ENCODE results near the gene PPP1R14C.

PPP1R14C gene

GRCh38 chr6:150297327-150298029 is 154.6 kb downstream of the PPP1R14C start:
- TF ChIP-seq CSRNP3 (CRISPR knock-in tag; IDR thresholded peaks at IDR 0.05): no peak
- TF ChIP-seq TCF4 (CRISPR knock-in tag; IDR thresholded peaks at IDR 0.05; ENCODE audit: borderline replicate concordance): no peak
- TF ChIP-seq ZFP3 (CRISPR knock-in tag; IDR thresholded peaks at IDR 0.05): no peak
- TF ChIP-seq ZFP30 (CRISPR knock-in tag; IDR thresholded peaks at IDR 0.05): no peak
- TF ChIP-seq ZNF565 (CRISPR knock-in tag; conservative IDR thresholded peaks at IDR 0.05; ENCODE audit: low read depth): no peak
- TF ChIP-seq RARB (CRISPR knock-in tag; IDR thresholded peaks at IDR 0.05): no peak
- no peak for TF ChIP-seq CSDC2 (CRISPR knock-in tag; IDR thresholded peaks at IDR 0.05)
- no peak for TF ChIP-seq PPARA (CRISPR knock-in tag; IDR thresholded peaks at IDR 0.05; ENCODE audit: borderline replicate concordance)
- no peak for TF ChIP-seq ZNF70 (CRISPR knock-in tag; IDR thresholded peaks at IDR 0.05)
- TF ChIP-seq GLIS3 (CRISPR knock-in tag; IDR thresholded peaks at IDR 0.05): no peak
- no peak for TF ChIP-seq POU6F1 (CRISPR knock-in tag; IDR thresholded peaks at IDR 0.05; ENCODE audit: borderline replicate concordance, low read depth)
- no peak for TF ChIP-seq SNAI2 (CRISPR knock-in tag; IDR thresholded peaks at IDR 0.05)
- no peak for ATAC-seq

GRCh38 chr6:150298030-150298380 is 155.2 kb downstream of the PPP1R14C start:
- TF ChIP-seq ZNF565 (CRISPR knock-in tag; conservative IDR thresholded peaks at IDR 0.05; ENCODE audit: low read depth) (no peak), ZFP30 (CRISPR knock-in tag; IDR thresholded peaks at IDR 0.05) (no peak), PPARA (CRISPR knock-in tag; IDR thresholded peaks at IDR 0.05; ENCODE audit: borderline replicate concordance) (no peak), TCF4 (CRISPR knock-in tag; IDR thresholded peaks at IDR 0.05; ENCODE audit: borderline replicate concordance) (no peak), ARNTL (CRISPR knock-in tag; IDR thresholded peaks at IDR 0.05; ENCODE audit: borderline replicate concordance, low read depth) (no peak), TSHZ2 (CRISPR knock-in tag; IDR thresholded peaks at IDR 0.05) (no peak), ZNF8 (CRISPR knock-in tag; IDR thresholded peaks at IDR 0.05) (no peak), RARB (CRISPR knock-in tag; IDR thresholded peaks at IDR 0.05) (no peak), POU6F1 (CRISPR knock-in tag; IDR thresholded peaks at IDR 0.05; ENCODE audit: borderline replicate concordance, low read depth) (no peak), CSDC2 (CRISPR knock-in tag; IDR thresholded peaks at IDR 0.05) (no peak), BACH2 (CRISPR knock-in tag; IDR thresholded peaks at IDR 0.05; ENCODE audit: borderline replicate concordance) (no peak)
- no peak for ATAC-seq

- no peak for ATAC-seq
- TF ChIP-seq PPARA (CRISPR knock-in tag; IDR thresholded peaks at IDR 0.05; ENCODE audit: borderline replicate concordance) (no peak), TSHZ2 (CRISPR knock-in tag; IDR thresholded peaks at IDR 0.05) (no peak), ESRRG (CRISPR knock-in tag; IDR thresholded peaks at IDR 0.05) (no peak), CSRNP3 (CRISPR knock-in tag; IDR thresholded peaks at IDR 0.05) (no peak), TOX (CRISPR knock-in tag; IDR thresholded peaks at IDR 0.05; ENCODE audit: borderline replicate concordance) (no peak), ZFP30 (CRISPR knock-in tag; IDR thresholded peaks at IDR 0.05) (no peak), GLIS3 (CRISPR knock-in tag; IDR thresholded peaks at IDR 0.05) (no peak), ISL1 (CRISPR knock-in tag; IDR thresholded peaks at IDR 0.05) (no peak), PATZ1 (CRISPR knock-in tag; IDR thresholded peaks at IDR 0.05; ENCODE audit: borderline replicate concordance) (no peak), ZC3H10 (CRISPR knock-in tag; IDR thresholded peaks at IDR 0.05) (no peak), ZNF8 (CRISPR knock-in tag; IDR thresholded peaks at IDR 0.05) (no peak)
Measured at GRCh38 chr6:150298676-150299075, 155.8 kb downstream of the PPP1R14C start.
